Esophagus muscularis mucosa (tissue), 4 donors: ENCODE results near the gene ZC2HC1C. TPM values are rescaled to one million over a fixed set of nuclear protein-coding genes. Genes with fewer than 3 reads are reported as not detected.
"Not testable (repeated sequence)": the region's sequence is repeated elsewhere in the genome, so short reads cannot be mapped to it uniquely, and the experiment has no call there.

Experiments used
- DNase-seq: peaks from one replicate; pipeline ENCODE4 v3.0.0-alpha.2; 2017; ENCODE audit errors: extremely low spot score
- H3K27ac ChIP-seq, 4 donors: fragments of 200-600 bp; sonication (generic); replicated peaks in 1 of 4; 1 replicate in 3 of 4; 2 replicates in 1 of 4; pipeline ENCODE4 v1.5.1; 2016 to 2019; ENCODE audit warnings: mild to moderate bottlenecking in 1 of 4
- H3K27me3 ChIP-seq, 4 donors: fragments of 200-600 bp; sonication (generic); one replicate each; pipeline versions ENCODE4 v1.5.1 to v1.6.0; 2016 to 2019
- H3K36me3 ChIP-seq, 4 donors: fragments of 200-600 bp; sonication (generic); one replicate each; pipeline ENCODE4 v1.5.1; 2016 to 2019
- H3K4me1 ChIP-seq, 4 donors: fragments of 200-600 bp; sonication (generic); one replicate each; pipeline ENCODE4 v1.5.1; 2016 to 2019
- H3K4me3 ChIP-seq, 4 donors: fragments of 200-600 bp; sonication (generic); 1 replicate in 2 of 4; 2 replicates in 2 of 4; pipeline ENCODE4 v1.5.1; 2016 to 2019; ENCODE audit warnings: mild to moderate bottlenecking in 4 of 4, moderate library complexity in 1 of 4
- H3K9me3 ChIP-seq, 4 donors: fragments of 200-600 bp; sonication (generic); 1 replicate in 3 of 4; 2 replicates in 1 of 4; pipeline ENCODE4 v1.5.1; 2016 to 2019
- EP300 ChIP-seq: sonication (generic); formaldehyde crosslinking; IDR thresholded peaks from one replicate; pipeline ENCODE4 v1.6.1; 2017; ENCODE audit warnings: antibody characterized with exemption
- POLR2A ChIP-seq: fragments of 450-650 bp; IDR thresholded peaks from one replicate; pipeline ENCODE4 v1.6.1; 2017; ENCODE audit warnings: antibody characterized with exemption, moderate library complexity, mild to moderate bottlenecking, low read depth
- POLR2AphosphoS5 ChIP-seq, 2 donors: sonication (generic); formaldehyde crosslinking; IDR thresholded peaks; one replicate each; pipeline ENCODE4 v1.6.1; 2017; ENCODE audit warnings: antibody characterized with exemption in 2 of 2
- WGBS: methylation state at CpG from one replicate; pipeline ENCODE4 v1.1.5; 2018; 5-methylcytosine and 5-hydroxymethylcytosine counted together
- intact Hi-C: fragments of 100-400 bp; cut with DNase I; formaldehyde crosslinking; loops from one replicate; pipeline ENCODE4 v1.15.1; 2023
- total RNA-seq, 4 donors: library from RNA; depleted of rRNA; stranded (reverse); fragments of >200 nt; gene quantifications; one replicate each; pipeline versions ENCODE4 v1.1.0 to v1.2.1, GENCODE V29; 2016
- TF ChIP-seq, protein P1 (sequence below), 3 experiments: fragments of 200-600 bp in 2 of 3; fragments of 450-650 bp in 1 of 3; sonication (generic) in 2 of 3; IDR thresholded peaks; one replicate each; pipeline ENCODE4 v1.5.1; 2017 to 2019; ENCODE audit warnings: antibody characterized with exemption in 3 of 3, mild to moderate bottlenecking in 2 of 3, moderate library complexity in 1 of 3

ZC2HC1C gene
- total RNA-seq, 4 donors from 2014 or later, result 4.3 to 7.1 (median 5.9) TPM

DNA sequence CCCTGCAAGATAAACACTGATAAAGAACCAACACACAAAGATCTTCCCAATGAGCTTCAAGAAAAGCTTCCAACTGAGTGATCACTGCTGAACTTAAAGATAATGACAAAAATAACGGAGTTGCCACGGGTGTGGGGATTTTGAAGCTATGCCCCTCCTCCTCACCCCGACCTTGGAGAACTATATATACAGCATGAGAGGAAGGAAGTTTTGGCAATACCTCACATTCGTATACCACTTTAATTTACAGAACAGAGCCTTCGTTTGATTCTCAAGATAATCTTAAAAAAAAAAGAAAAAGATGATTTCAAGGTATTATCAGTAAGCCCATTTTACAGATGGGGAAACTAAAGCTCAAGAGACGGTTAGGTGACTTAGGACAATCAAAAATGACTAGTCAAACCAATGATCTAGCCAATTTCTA is 56.7 kb downstream of the ZC2HC1C start:
- peak overlapping the region; percentile 93 to 95 (median 94) for H3K27ac ChIP-seq
- peak overlapping the region; percentile 73 to 83 (median 80) for H3K4me3 ChIP-seq
- peaks cover 21 to 45% (median 43%) of the 10 kb centered on the region in 4 donors for H3K4me1 ChIP-seq
- H3K9me3 ChIP-seq, result no peaks in the 10 kb centered on the region
- intact Hi-C loops, result no loop called here
- 1% methylated on average over 6 of the region's 6 CpGs for WGBS
- no peaks in the 10 kb centered on the region for H3K27me3 ChIP-seq
- DNase-seq, result no peak
- H3K36me3 ChIP-seq, result peaks cover 0 to 13% (median 11%) of the 10 kb centered on the region in 4 donors
- TF ChIP-seq POLR2AphosphoS5 (IDR thresholded peaks at IDR 0.05) (no peak), POLR2A (no peak)
- TF ChIP-seq, protein P1, sequence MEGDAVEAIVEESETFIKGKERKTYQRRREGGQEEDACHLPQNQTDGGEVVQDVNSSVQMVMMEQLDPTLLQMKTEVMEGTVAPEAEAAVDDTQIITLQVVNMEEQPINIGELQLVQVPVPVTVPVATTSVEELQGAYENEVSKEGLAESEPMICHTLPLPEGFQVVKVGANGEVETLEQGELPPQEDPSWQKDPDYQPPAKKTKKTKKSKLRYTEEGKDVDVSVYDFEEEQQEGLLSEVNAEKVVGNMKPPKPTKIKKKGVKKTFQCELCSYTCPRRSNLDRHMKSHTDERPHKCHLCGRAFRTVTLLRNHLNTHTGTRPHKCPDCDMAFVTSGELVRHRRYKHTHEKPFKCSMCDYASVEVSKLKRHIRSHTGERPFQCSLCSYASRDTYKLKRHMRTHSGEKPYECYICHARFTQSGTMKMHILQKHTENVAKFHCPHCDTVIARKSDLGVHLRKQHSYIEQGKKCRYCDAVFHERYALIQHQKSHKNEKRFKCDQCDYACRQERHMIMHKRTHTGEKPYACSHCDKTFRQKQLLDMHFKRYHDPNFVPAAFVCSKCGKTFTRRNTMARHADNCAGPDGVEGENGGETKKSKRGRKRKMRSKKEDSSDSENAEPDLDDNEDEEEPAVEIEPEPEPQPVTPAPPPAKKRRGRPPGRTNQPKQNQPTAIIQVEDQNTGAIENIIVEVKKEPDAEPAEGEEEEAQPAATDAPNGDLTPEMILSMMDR (IDR thresholded peaks at IDR 0.05), result no peak

DNA sequence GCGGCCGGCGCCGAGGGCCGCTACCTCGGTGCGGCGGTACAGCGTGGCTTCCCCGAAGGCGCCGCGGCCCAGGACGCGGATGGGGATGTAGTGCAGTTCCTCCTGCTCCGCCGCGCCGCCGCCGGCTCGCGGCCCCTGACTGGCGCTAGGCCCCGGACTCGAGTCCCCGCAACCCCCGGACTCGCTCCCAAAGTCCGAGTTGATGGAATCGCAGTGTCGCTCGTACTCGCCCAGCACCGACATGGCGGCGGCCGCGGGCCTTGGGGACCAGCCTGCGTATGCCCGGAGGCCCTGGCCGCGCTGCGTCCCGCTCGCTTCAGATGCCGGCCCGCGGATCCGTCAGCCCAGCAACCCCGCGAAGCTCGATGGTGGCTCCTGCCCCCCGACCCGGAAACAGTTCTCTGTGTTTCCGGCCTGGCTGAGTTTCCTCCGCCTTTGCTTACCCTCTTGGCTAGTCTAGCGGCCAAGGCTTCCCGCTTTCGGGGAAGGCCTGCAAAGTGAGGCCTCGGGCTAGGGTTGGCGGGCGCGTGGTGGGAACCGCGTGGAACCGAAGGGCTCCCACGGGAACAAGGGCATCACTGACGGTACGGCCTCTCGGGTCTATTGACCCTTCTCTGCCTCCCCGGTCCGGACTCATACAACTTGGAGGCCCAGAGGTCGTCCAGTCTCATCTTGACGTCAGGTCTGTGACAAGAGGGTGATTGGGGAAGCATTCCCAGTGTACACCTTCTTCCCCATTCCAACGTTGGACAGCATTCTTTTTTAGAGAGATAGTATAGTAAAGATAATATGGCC is 57.4 kb downstream of the ZC2HC1C start, which contains the start of gene NEK9:
Gene NEK9, minus strand, starts transcription at position 370 of the 795 bp plus-strand sequence. Its CDS starts 127 bp downstream, at position 243.
- peak; percentile 87 to 95 for TF ChIP-seq POLR2AphosphoS5 (IDR thresholded peaks at IDR 0.05)
- TF ChIP-seq POLR2A, result peak; percentile 46
- TF ChIP-seq, protein P1 (IDR thresholded peaks at IDR 0.05), result no peak
- TF ChIP-seq EP300, result no peak
- H3K27ac ChIP-seq, result peak within 1 kb of the TSS; percentile 93 to 95 (median 94)
- H3K9me3 ChIP-seq, result no peaks in the 10 kb centered on the region
- H3K36me3 ChIP-seq, result peaks cover 0 to 9% (median 6%) of the 10 kb centered on the region in 4 donors
- 1% methylated on average over 17 of the region's 76 CpGs for WGBS
- no peaks in the 10 kb centered on the region for H3K27me3 ChIP-seq
- peak within 1 kb of the TSS; percentile 73 to 83 (median 80) for H3K4me3 ChIP-seq
- H3K4me1 ChIP-seq, result peaks cover 21 to 45% (median 43%) of the 10 kb centered on the region in 4 donors
- peak; percentile 98 for DNase-seq
- intact Hi-C loops, result no loop called here

DNA sequence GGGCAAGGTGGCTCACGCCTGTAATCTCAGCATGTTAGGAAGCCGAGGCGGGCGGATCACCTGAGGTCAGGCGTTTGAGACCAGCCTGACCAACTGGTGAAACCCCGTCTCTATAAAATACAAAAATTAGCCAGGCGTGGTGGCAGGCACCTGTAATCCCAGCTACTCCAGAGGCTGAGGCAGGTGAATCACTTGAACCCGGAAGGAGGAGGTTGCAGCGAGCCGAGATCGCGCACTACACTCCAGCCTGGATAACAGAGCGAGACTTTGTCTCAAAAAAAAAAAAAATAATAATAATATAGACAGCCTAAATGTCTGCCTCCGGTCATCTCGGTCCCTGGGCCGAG is 58.0 kb downstream of the ZC2HC1C start:
- WGBS, result 45% methylated on average over 16 of the region's 16 CpGs
- Histone ChIP-seq H3K27ac (peak overlapping the region; percentile 93 to 95 (median 94)), H3K4me3 (peak overlapping the region; percentile 73 to 83 (median 80)), H3K4me1 (peaks cover 21 to 50% (median 43%) of the 10 kb centered on the region in 4 donors)
- DNase-seq, intact Hi-C loops, H3K36me3 ChIP-seq, H3K9me3 ChIP-seq, H3K27me3 ChIP-seq: not testable (repeated sequence)

DNA sequence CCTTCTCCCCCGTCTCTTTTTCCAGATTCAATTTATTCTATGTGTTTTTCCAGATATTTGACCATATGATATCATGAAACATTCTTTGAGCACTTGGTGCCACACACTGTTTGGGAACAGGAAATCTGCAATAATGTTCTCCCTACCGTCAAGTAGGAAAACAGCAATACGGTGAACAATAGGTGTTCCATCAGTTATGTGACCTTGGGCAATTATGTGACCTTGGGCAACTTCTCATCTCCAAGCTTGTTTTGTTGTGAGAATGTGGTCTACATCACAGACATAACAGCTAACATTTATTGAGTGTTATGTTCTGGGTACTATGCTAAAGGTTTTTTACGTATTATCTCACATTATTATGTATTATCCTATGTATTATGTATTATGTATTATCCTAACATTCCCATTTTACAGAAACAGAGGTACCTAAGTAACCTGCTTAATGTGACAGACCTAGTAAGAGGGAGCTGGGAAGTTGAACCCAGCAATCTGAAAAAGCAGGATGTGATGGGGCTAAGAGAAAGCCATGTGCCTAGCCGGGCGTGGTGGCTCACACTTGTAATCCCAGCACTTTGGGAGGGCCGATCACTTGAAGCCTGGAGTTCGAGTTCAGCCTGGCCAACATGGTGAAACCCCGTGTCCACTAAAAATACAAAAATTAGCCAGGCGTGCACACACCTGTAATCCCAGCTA is 58.6 kb downstream of the ZC2HC1C start:
- Histone ChIP-seq H3K4me1 (peaks cover 21 to 55% (median 48%) of the 10 kb centered on the region in 4 donors), H3K4me3 (peak overlapping the region; percentile 73 to 83 (median 80)), H3K36me3 (peaks cover 0 to 9% (median 7%) of the 10 kb centered on the region in 4 donors), H3K27ac (peak overlapping the region; percentile 93 to 95 (median 94)), H3K9me3 (no peaks in the 10 kb centered on the region), H3K27me3 (no peaks in the 10 kb centered on the region)
- TF ChIP-seq, protein P1 (IDR thresholded peaks at IDR 0.05), result no peak
- TF ChIP-seq EP300, result no peak
- no peak for TF ChIP-seq POLR2AphosphoS5 (IDR thresholded peaks at IDR 0.05)
- no peak for TF ChIP-seq POLR2A
- DNase-seq, result no peak
- 75% methylated on average over 10 of the region's 10 CpGs for WGBS
- intact Hi-C loops, result no loop called here

DNA sequence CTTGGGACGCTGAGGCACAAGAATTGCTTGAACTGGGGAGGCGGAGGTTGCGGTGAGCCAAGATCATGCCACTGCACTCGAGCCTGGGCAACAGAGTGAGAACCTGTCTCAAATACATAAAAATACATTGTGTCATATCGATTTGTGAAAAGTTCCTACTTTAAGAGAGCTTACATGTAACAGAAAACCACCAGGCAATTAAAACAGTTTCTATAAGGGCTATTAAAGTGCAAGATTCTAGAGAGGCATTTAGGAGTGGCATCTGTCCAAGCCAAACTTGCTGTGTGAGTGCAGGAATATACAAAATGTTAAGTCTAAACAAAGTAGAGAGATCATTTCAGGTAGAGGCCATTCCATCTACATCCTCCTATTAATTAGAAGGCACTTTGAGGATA is 59.2 kb downstream of the ZC2HC1C start:
- no peaks in the 10 kb centered on the region for H3K9me3 ChIP-seq
- TF ChIP-seq, protein P1 (IDR thresholded peaks at IDR 0.05), result no peak
- TF ChIP-seq POLR2A (no peak), EP300 (no peak), POLR2AphosphoS5 (IDR thresholded peaks at IDR 0.05) (no peak)
- H3K27me3 ChIP-seq, result no peaks in the 10 kb centered on the region
- H3K27ac ChIP-seq, result no peak overlapping the region
- intact Hi-C loops, result no loop called here
- no peak overlapping the region for H3K4me3 ChIP-seq
- DNase-seq, result no peak
- H3K4me1 ChIP-seq, result peaks cover 21 to 55% (median 47%) of the 10 kb centered on the region in 4 donors
- 95% methylated on average over 5 of the region's 5 CpGs for WGBS
- H3K36me3 ChIP-seq, result peaks cover 0 to 13% (median 12%) of the 10 kb centered on the region in 4 donors
